OCI-LY3 (cell line): ENCODE results near the gene SDE2.
A peak's percentile ranks its signal among the peaks of the same experiment; 100 is the strongest.

Experiments used
- H2AFZ ChIP-seq: fragments of 200-600, 300-600 bp; shearing (Covaris generic); 2 replicates; pipeline ENCODE4 v1.6.0; 2014; ENCODE audit warnings: antibody characterized with exemption, low read depth, low read length
- H3K27ac ChIP-seq: fragments of 200-600, 300-600 bp; sonication (generic); 2 replicates; pipeline ENCODE4 v1.5.1; 2014; ENCODE audit warnings: mild to moderate bottlenecking, low read length, moderate library complexity, mixed read lengths
- H3K27me3 ChIP-seq: fragments of 200-600, 300-600 bp; sonication (generic); 2 replicates; pipeline ENCODE4 v1.6.1; 2014; ENCODE audit warnings: low read depth, low read length, mixed read lengths
- H3K36me3 ChIP-seq: fragments of 200-600, 300-600 bp; sonication (generic); replicated peaks from 2 replicates; pipeline ENCODE3; 2014; ENCODE audit warnings: low read depth, low read length, mixed read lengths
- H3K4me1 ChIP-seq: fragments of 300-600, 200-600 bp; sonication (generic); 2 replicates; pipeline ENCODE4 v1.6.1; 2014; ENCODE audit warnings: low read length, mixed read lengths
- H3K4me2 ChIP-seq: fragments of 200-600, 300-600 bp; sonication (generic); 2 replicates; pipeline ENCODE4 v1.6.1; 2014; ENCODE audit warnings: low read length, mixed read lengths
- H3K4me3 ChIP-seq: fragments of 300-600, 200-600 bp; sonication (generic); 2 replicates; pipeline ENCODE4 v1.5.1; 2014; ENCODE audit warnings: antibody characterized with exemption, mild to moderate bottlenecking, low read length, moderate library complexity
- H3K79me2 ChIP-seq: fragments of 300-600, 200-600 bp; shearing (Covaris generic); 2 replicates; pipeline ENCODE4 v1.6.1; 2014; ENCODE audit warnings: mild to moderate bottlenecking, low read length, mixed read lengths
- H3K9ac ChIP-seq: fragments of 300-600, 200-600 bp; shearing (Covaris generic); 2 replicates; pipeline ENCODE4 v1.6.0; 2014; ENCODE audit warnings: mild to moderate bottlenecking, low read length, moderate library complexity
- H3K9me3 ChIP-seq: fragments of 200-600, 300-600 bp; shearing (Covaris generic); 2 replicates; pipeline ENCODE4 v1.6.1; 2014; ENCODE audit warnings: low read length, mixed read lengths; ENCODE audit not compliant: insufficient read depth
- H4K20me1 ChIP-seq: fragments of 200-600, 300-600 bp; sonication (generic); 2 replicates; pipeline ENCODE4 v1.6.1; 2016; ENCODE audit warnings: low read length, mixed read lengths; ENCODE audit not compliant: insufficient read depth
- EZH2phosphoT487 ChIP-seq: fragments of 200-600 bp; shearing (Covaris generic); IDR thresholded peaks from 2 replicates; pipeline ENCODE4 v1.6.1; 2018; ENCODE audit warnings: antibody characterized with exemption, mixed run types, low read depth
- TF ChIP-seq, protein P1 (sequence below): fragments of 200-600, 300-600 bp; sonication (generic); IDR thresholded peaks from 2 replicates; pipeline ENCODE4 v1.5.1; 2014; ENCODE audit warnings: antibody characterized with exemption, low read length, low read depth

SDE2 gene

DNA sequence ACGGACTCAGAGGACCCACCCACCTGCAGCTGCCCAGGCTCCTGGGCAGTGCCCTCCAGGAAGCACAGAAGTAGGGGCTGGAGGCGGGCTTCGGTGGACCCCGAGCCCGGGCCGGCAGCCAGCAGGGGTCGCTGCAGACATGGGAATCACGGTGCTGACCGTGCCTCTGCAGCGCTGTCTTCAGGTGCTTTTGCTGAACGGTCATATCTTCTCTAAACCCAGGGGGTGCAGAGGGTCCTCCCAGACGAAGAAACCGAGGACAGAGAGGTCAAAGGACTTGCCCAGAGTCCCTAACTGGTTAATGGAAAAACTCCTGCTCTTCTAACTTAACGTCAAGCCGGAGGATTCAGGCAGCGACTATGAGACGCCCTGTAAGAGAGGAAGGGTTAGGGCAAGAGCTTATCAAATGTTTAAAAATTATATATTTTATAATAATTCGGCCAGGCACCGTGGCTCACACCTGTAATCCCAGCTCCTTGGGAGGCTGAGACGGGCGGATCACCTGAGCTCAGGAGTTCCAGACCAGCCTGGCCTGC lies 36.6 kb downstream of the SDE2 start:
- Histone ChIP-seq H3K9me3 (no peaks in the 10 kb centered on the region), H3K4me3 (peak overlapping the region; percentile 62), H3K27me3 (peaks cover 3% of the 10 kb centered on the region; the same call in 1 of the 2 replicates), H3K27ac (no peak overlapping the region), H3K4me1 (no peaks in the 10 kb centered on the region; the same call in 1 of the 2 replicates), H3K79me2 (no peaks in the 10 kb centered on the region), H2AFZ (peak overlapping the region; percentile 70), H4K20me1 (no peaks in the 10 kb centered on the region), H3K4me2 (peak overlapping the region; percentile 67), H3K36me3 (no peaks in the 10 kb centered on the region), H3K9ac (peak overlapping the region; percentile 29; the same call in 1 of the 2 replicates)
- no peak for TF ChIP-seq EZH2phosphoT487
- TF ChIP-seq, protein P1, sequence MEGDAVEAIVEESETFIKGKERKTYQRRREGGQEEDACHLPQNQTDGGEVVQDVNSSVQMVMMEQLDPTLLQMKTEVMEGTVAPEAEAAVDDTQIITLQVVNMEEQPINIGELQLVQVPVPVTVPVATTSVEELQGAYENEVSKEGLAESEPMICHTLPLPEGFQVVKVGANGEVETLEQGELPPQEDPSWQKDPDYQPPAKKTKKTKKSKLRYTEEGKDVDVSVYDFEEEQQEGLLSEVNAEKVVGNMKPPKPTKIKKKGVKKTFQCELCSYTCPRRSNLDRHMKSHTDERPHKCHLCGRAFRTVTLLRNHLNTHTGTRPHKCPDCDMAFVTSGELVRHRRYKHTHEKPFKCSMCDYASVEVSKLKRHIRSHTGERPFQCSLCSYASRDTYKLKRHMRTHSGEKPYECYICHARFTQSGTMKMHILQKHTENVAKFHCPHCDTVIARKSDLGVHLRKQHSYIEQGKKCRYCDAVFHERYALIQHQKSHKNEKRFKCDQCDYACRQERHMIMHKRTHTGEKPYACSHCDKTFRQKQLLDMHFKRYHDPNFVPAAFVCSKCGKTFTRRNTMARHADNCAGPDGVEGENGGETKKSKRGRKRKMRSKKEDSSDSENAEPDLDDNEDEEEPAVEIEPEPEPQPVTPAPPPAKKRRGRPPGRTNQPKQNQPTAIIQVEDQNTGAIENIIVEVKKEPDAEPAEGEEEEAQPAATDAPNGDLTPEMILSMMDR: peak; percentile 98

GRCh38 chr1:225961659-225962439 lies 37.3 kb downstream of the SDE2 start:
- peak overlapping the region; percentile 70 for H2AFZ ChIP-seq

DNA sequence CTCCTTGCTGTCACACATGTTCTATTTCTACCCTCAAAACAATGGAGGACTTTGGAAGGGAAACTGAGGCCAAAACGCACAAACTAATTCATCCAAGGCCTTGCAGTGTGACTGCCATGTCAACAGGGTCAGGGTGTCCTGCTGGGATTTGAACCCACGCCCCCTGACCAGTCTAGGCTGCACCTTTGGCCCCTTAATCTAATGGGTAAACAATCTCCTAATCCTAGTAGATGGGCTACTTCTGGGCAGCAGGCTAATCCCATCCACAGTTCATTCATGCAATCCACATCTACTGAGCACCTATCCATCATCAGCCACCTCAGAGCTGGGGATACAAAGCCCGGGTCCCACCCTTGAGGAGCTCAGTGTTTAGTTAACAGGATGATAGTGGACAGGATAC lies 41.1 kb downstream of the SDE2 start:
- Histone ChIP-seq H3K79me2 (no peaks in the 10 kb centered on the region), H3K27me3 (peaks cover 18% of the 10 kb centered on the region; the same call in 1 of the 2 replicates), H3K9ac (no peak overlapping the region), H3K27ac (no peak overlapping the region), H3K9me3 (no peaks in the 10 kb centered on the region), H3K4me1 (no peaks in the 10 kb centered on the region; the same call in 1 of the 2 replicates), H3K36me3 (no peaks in the 10 kb centered on the region), H3K4me3 (no peak overlapping the region), H4K20me1 (no peaks in the 10 kb centered on the region), H2AFZ (no peak overlapping the region), H3K4me2 (no peak overlapping the region)
- no peak for TF ChIP-seq EZH2phosphoT487
- TF ChIP-seq, protein P1: no peak

More at GRCh38 chr1:225961659-225962439, 37.3 kb downstream of the SDE2 start:
- Histone ChIP-seq H3K79me2 (no peaks in the 10 kb centered on the region), H3K4me3 (peak overlapping the region; percentile 62), H4K20me1 (no peaks in the 10 kb centered on the region), H3K4me1 (no peaks in the 10 kb centered on the region; the same call in 1 of the 2 replicates), H3K27me3 (peaks cover 3% of the 10 kb centered on the region; the same call in 1 of the 2 replicates), H3K36me3 (no peaks in the 10 kb centered on the region), H3K9me3 (no peaks in the 10 kb centered on the region), H3K9ac (peak overlapping the region; percentile 29), H3K4me2 (peak overlapping the region; percentile 67), H3K27ac (no peak overlapping the region)
- no peak for TF ChIP-seq EZH2phosphoT487
- TF ChIP-seq, protein P1: no peak

- Histone ChIP-seq H3K4me1 (no peaks in the 10 kb centered on the region), H3K4me3 (no peak overlapping the region), H3K27ac (no peak overlapping the region), H3K9ac (no peak overlapping the region), H3K27me3 (peaks cover 22% of the 10 kb centered on the region; the same call in 1 of the 2 replicates), H3K79me2 (no peaks in the 10 kb centered on the region), H3K36me3 (no peaks in the 10 kb centered on the region), H2AFZ (no peak overlapping the region), H4K20me1 (no peaks in the 10 kb centered on the region), H3K4me2 (no peak overlapping the region), H3K9me3 (no peaks in the 10 kb centered on the region)
- no peak for TF ChIP-seq EZH2phosphoT487
- TF ChIP-seq, protein P1: no peak
Observed at GRCh38 chr1:225954753-225955152, 44.4 kb downstream of the SDE2 start.
